HepG2 (cell line): ENCODE results near the gene LAMTOR2. TPM values are rescaled to one million over a fixed set of nuclear protein-coding genes. Genes with fewer than 3 reads are reported as not detected.
A peak's percentile ranks its signal among the peaks of the same experiment; 100 is the strongest.

Source experiments
- E2F5 ChIP-seq: sonication (generic); formaldehyde crosslinking; conservative IDR thresholded peaks from 2 replicates; pipeline ENCODE4 v1.4.0; 2020; ENCODE audit warnings: missing genetic modification reagents
- ELF4 ChIP-seq: sonication (generic); formaldehyde crosslinking; IDR thresholded peaks from 2 replicates; pipeline ENCODE4 v1.5.0; 2020; ENCODE audit warnings: missing genetic modification reagents, mild to moderate bottlenecking, moderate library complexity, borderline replicate concordance
- ISL2 ChIP-seq: sonication (generic); formaldehyde crosslinking; IDR thresholded peaks from 2 replicates; pipeline ENCODE4 v1.5.0; 2020; ENCODE audit warnings: missing genetic modification reagents
- MYPOP ChIP-seq: sonication (generic); formaldehyde crosslinking; IDR thresholded peaks from 2 replicates; pipeline ENCODE4 v1.8.1; 2023; ENCODE audit warnings: mild to moderate bottlenecking, moderate library complexity, missing genetic modification reagents
- MZF1 ChIP-seq: sonication (generic); formaldehyde crosslinking; IDR thresholded peaks from 2 replicates; pipeline ENCODE4 v1.8.1; 2023; ENCODE audit warnings: mild to moderate bottlenecking, missing genetic modification reagents, borderline replicate concordance
- POGK ChIP-seq: sonication (generic); formaldehyde crosslinking; conservative IDR thresholded peaks from 2 replicates; pipeline ENCODE4 v1.8.0; 2022; ENCODE audit warnings: mild to moderate bottlenecking, moderate library complexity, missing genetic modification reagents
- POGZ ChIP-seq: sonication (generic); formaldehyde crosslinking; IDR thresholded peaks from 2 replicates; pipeline ENCODE4 v1.4.0; 2020; ENCODE audit warnings: mild to moderate bottlenecking, missing genetic modification reagents
- REL ChIP-seq: sonication (generic); formaldehyde crosslinking; conservative IDR thresholded peaks from 2 replicates; pipeline ENCODE4 v1.8.0; 2022; ENCODE audit warnings: mild to moderate bottlenecking, missing genetic modification reagents, moderate library complexity
- SALL1 ChIP-seq: sonication (generic); formaldehyde crosslinking; IDR thresholded peaks from 2 replicates; pipeline ENCODE4 v1.8.0; 2022; ENCODE audit warnings: mild to moderate bottlenecking, missing genetic modification reagents
- SPEN ChIP-seq: sonication (generic); formaldehyde crosslinking; IDR thresholded peaks from 2 replicates; pipeline ENCODE4 v1.5.1; 2020; ENCODE audit warnings: low read depth, mild to moderate bottlenecking, missing genetic modification reagents
- TBP ChIP-seq: sonication (generic); formaldehyde crosslinking; IDR thresholded peaks from 2 replicates; pipeline ENCODE4 v1.5.0; 2020; ENCODE audit warnings: missing genetic modification reagents
- TRAFD1 ChIP-seq: sonication (generic); formaldehyde crosslinking; IDR thresholded peaks from 2 replicates; pipeline ENCODE4 v1.5.1; 2020; ENCODE audit warnings: missing genetic modification reagents, mild to moderate bottlenecking, borderline replicate concordance
- ZC3H4 ChIP-seq: sonication (generic); formaldehyde crosslinking; IDR thresholded peaks from 2 replicates; pipeline ENCODE4 v1.4.0; 2020; ENCODE audit warnings: missing genetic modification reagents, borderline replicate concordance
- ZMYM2 ChIP-seq: sonication (generic); formaldehyde crosslinking; IDR thresholded peaks from 2 replicates; pipeline ENCODE4 v1.8.0; 2022; ENCODE audit warnings: mild to moderate bottlenecking, missing genetic modification reagents
- ZNF142 ChIP-seq: sonication (generic); formaldehyde crosslinking; IDR thresholded peaks from 2 replicates; pipeline ENCODE4 v1.4.0; 2020; ENCODE audit warnings: missing genetic modification reagents
- ZNF614 ChIP-seq: IDR thresholded peaks from 2 replicates; pipeline ENCODE4 v1.6.1; 2018; ENCODE audit warnings: missing biosample characterization, missing genetic modification reagents, inconsistent platforms, borderline replicate concordance
- ZNF670 ChIP-seq: sonication (generic); formaldehyde crosslinking; IDR thresholded peaks from 2 replicates; pipeline ENCODE4 v1.8.0; 2022; ENCODE audit warnings: mild to moderate bottlenecking, missing genetic modification reagents, borderline replicate concordance
- polyA plus RNA-seq, 8 experiments: library from polyadenylated mRNA; depleted of rRNA in 3 of 8; stranded (reverse) in 7 of 8; unstranded in 1 of 8; fragments of >200 nt; fragmentation: Illumina TruSeq in 4 of 8; extraction: Trizol in 4 of 8; gene quantifications; 2 replicates each; pipeline versions ENCODE4 v1.2.1 to v1.2.3, GENCODE V29; 2011 to 2016; ENCODE audit warnings: low read depth in 4 of 8, missing spikeins in 1 of 8, mixed read lengths in 1 of 8; ENCODE audit not compliant: insufficient read depth in 1 of 8
- total RNA-seq, 5 experiments: library from RNA; depleted of rRNA; stranded (reverse); fragments of >200 nt; fragmentation: Illumina TruSeq; extraction: Trizol; gene quantifications; 2 replicates each; pipeline ENCODE4 v1.2.3, GENCODE V29; 2016; ENCODE audit warnings: low read depth in 1 of 5

Gene LAMTOR2
- total and polyA plus RNA-seq, 2 of the 13 experiments (the other 11 are each of a cell fraction or from before 2014, with no cell fraction given) = 36.5 to 66.4 TPM

- no peak for TF ChIP-seq E2F5 (CRISPR knock-in tag)
- peak; percentile 46; the same call in 1 of the 2 replicates for TF ChIP-seq POGK (CRISPR knock-in tag)
- TF ChIP-seq ELF4 (CRISPR knock-in tag) = peak; percentile 63; the same call in 1 of the 2 replicates
- no peak for TF ChIP-seq ZMYM2
- TF ChIP-seq ZNF614 (CRISPR knock-in tag) = peak; percentile 2; the same call in 1 of the 2 replicates
- peak; percentile 35; the same call in 1 of the 2 replicates for TF ChIP-seq MYPOP (CRISPR knock-in tag)
- TF ChIP-seq ZNF670 (CRISPR knock-in tag) = peak; percentile 26; the same call in 1 of the 2 replicates
- peak; percentile 3; the same call in 1 of the 2 replicates for TF ChIP-seq SALL1 (CRISPR knock-in tag)
- TF ChIP-seq TBP (CRISPR knock-in tag) = no peak
- TF ChIP-seq POGZ (CRISPR knock-in tag) = 0 out of 2 replicates have a peak, but pooled peaks have one; percentile 1
- TF ChIP-seq ZC3H4 (CRISPR knock-in tag) = peak; percentile 82; the same call in 1 of the 2 replicates
- TF ChIP-seq SPEN (CRISPR knock-in tag) = peak; percentile 3; the same call in 1 of the 2 replicates
- TF ChIP-seq TRAFD1 (CRISPR knock-in tag) = no peak
- no peak for TF ChIP-seq REL (CRISPR knock-in tag)
- TF ChIP-seq ZNF142 (CRISPR knock-in tag) = peak; percentile 81
- no peak for TF ChIP-seq MZF1 (CRISPR knock-in tag)
- TF ChIP-seq ISL2 = peak; percentile 29; the same call in 1 of the 2 replicates
These were observed 648 bp upstream of the LAMTOR2 start, which contains the start of gene UBQLN4 (continued) for GRCh38 chr1:156053768-156054499.
